Uterus (tissue), 4 donors: ENCODE measurements around the gene SAMD4A. TPM values are rescaled to one million over a fixed set of nuclear protein-coding genes. Genes with fewer than 3 reads are reported as not detected.

ENCODE experiments used
- DNase-seq, 2 donors: peaks; one replicate each; pipeline ENCODE4 v3.0.0-alpha.2; 2019 to 2020
- H3K27ac ChIP-seq, 2 donors: fragments of 200-600 bp; sonication (generic); 1 replicate in 1 of 2; 2 replicates in 1 of 2; pipeline ENCODE4 v1.5.1; 2016 to 2018
- H3K27me3 ChIP-seq, 2 donors: fragments of 200-600 bp; sonication (generic); one replicate each; pipeline ENCODE4 v1.5.1; 2018 to 2019; ENCODE audit warnings: control low read depth in 1 of 2
- H3K36me3 ChIP-seq, 2 donors: fragments of 200-600 bp; sonication (generic); one replicate each; pipeline ENCODE4 v1.5.1; 2019; ENCODE audit warnings: control low read depth in 1 of 2
- H3K4me1 ChIP-seq, 2 donors: fragments of 200-600 bp; sonication (generic); one replicate each; pipeline ENCODE4 v1.5.1; 2018 to 2019; ENCODE audit warnings: control low read depth in 1 of 2
- H3K4me3 ChIP-seq, 2 donors: fragments of 200-600 bp; sonication (generic); 1 replicate in 1 of 2; 2 replicates in 1 of 2; pipeline ENCODE4 v1.5.1; 2018 to 2019; ENCODE audit warnings: mild to moderate bottlenecking in 1 of 2
- H3K9me3 ChIP-seq, 2 donors: fragments of 200-600 bp; sonication (generic); one replicate each; pipeline ENCODE4 v1.5.1; 2019; ENCODE audit warnings: control low read depth in 1 of 2
- POLR2A ChIP-seq, 2 donors: fragments of 450-650 bp; IDR thresholded peaks; one replicate each; pipeline ENCODE4 v1.6.1; 2016; ENCODE audit warnings: antibody characterized with exemption in 2 of 2, mild to moderate bottlenecking in 1 of 2, moderate library complexity in 1 of 2
- intact Hi-C: fragments of 100-400 bp; cut with DNase I; formaldehyde crosslinking; loops from one replicate; pipeline ENCODE4 v1.15.1; 2023; ENCODE audit warnings: low total_unique reads
- total RNA-seq, 4 donors: library from RNA; depleted of rRNA in 3 of 4; stranded (reverse); fragments of >200 nt in 3 of 4; gene quantifications; one replicate each; pipeline versions ENCODE4 v1.1.0 to v1.2.4, GENCODE V29; 2014 to 2023
- TF ChIP-seq, protein P1 (sequence below), 4 experiments: fragments of 200-600 bp in 2 of 4; fragments of 450-650 bp in 2 of 4; sonication (generic) in 2 of 4; IDR thresholded peaks; one replicate each; pipeline ENCODE4 v1.5.1; 2016 to 2019; ENCODE audit warnings: antibody characterized with exemption in 4 of 4, mild to moderate bottlenecking in 2 of 4, moderate library complexity in 1 of 4
- donor health status: DM: yes; HTN: yes; CAD: no.

SAMD4A gene
- total RNA-seq, 4 donors from 2014 or later = 46.9 to 67.8 (median 55.0) TPM

DNA sequence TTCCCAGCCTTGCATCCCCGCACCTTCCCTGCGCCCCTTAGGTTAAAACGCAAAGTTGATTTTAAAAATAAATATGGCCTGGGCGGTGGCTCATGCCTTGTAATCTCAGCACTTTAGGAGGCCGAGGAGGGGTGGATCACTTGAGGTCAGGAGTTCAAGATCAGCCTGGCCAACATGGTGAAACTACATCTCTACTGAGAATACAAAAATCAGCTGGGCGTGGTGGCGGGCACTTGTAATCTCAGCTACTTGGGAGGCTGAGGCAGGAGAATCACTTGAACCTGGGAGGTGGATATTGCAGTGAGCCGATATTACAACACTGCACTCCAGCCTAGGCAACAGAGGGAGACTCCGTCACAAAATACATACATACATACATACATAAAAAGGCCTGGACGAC is 239.7 kb downstream of the SAMD4A start:
- H3K27ac ChIP-seq = no peak overlapping the region
- no peak for TF ChIP-seq POLR2A (IDR thresholded peaks at IDR 0.05)
- TF ChIP-seq, protein P1, sequence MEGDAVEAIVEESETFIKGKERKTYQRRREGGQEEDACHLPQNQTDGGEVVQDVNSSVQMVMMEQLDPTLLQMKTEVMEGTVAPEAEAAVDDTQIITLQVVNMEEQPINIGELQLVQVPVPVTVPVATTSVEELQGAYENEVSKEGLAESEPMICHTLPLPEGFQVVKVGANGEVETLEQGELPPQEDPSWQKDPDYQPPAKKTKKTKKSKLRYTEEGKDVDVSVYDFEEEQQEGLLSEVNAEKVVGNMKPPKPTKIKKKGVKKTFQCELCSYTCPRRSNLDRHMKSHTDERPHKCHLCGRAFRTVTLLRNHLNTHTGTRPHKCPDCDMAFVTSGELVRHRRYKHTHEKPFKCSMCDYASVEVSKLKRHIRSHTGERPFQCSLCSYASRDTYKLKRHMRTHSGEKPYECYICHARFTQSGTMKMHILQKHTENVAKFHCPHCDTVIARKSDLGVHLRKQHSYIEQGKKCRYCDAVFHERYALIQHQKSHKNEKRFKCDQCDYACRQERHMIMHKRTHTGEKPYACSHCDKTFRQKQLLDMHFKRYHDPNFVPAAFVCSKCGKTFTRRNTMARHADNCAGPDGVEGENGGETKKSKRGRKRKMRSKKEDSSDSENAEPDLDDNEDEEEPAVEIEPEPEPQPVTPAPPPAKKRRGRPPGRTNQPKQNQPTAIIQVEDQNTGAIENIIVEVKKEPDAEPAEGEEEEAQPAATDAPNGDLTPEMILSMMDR (IDR thresholded peaks at IDR 0.05) = no peak
- no peak for DNase-seq
- intact Hi-C loops = no loop called here
- no peaks in the 10 kb centered on the region for H3K27me3 ChIP-seq
- H3K4me1 ChIP-seq = peaks cover 0 to 6% of the 10 kb centered on the region in 2 donors
- no peaks in the 10 kb centered on the region for H3K36me3 ChIP-seq
- H3K9me3 ChIP-seq = no peaks in the 10 kb centered on the region
- no peak overlapping the region for H3K4me3 ChIP-seq

DNA sequence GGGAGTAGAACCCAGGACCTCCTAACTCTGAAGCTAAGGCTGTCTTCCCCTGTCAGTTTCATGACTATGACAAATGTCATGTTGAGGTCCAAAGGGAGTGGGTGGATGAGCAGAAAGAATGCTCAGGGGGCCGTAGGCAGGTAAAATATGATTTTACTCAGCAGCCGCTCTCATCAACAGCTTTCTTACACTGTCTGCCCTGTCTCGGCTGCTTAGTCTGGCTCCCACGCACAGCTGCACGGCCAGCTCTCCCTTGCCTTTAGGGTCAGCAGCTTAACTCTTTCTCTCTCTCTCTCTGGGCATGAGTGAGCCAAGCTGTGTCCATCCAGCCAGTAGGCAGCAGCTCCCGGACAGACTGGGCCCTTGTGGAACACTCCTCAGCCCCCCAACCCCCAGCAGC is 240.5 kb downstream of the SAMD4A start:
- intact Hi-C loops = no loop called here
- Histone ChIP-seq H3K9me3 (no peaks in the 10 kb centered on the region), H3K27me3 (no peaks in the 10 kb centered on the region), H3K36me3 (no peaks in the 10 kb centered on the region), H3K27ac (no peak overlapping the region), H3K4me1 (peaks cover 0 to 6% of the 10 kb centered on the region in 2 donors), H3K4me3 (no peak overlapping the region)
- TF ChIP-seq POLR2A (IDR thresholded peaks at IDR 0.05) = no peak
- TF ChIP-seq, protein P1 (IDR thresholded peaks at IDR 0.05) = no peak
- DNase-seq = no peak

DNA sequence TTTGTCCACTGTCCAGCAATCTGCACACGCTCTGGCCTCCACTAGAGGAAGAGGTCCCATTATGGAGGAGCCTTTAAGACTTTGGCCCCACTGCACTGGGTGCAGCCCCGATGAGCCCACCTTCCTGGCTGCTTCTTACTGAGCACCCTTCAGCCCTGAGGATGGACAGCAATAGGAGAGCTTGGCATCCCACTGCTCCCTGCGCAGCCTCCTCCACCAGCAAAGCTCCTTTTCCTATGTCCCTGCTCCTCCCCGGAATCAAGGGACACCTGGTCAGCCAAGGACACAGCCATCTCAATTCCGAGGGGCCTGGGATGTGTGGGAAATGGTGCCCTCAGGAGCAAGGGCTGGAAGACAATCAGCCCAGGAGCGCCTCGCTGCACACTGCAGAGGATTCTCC is 241.0 kb downstream of the SAMD4A start:
- TF ChIP-seq POLR2A (IDR thresholded peaks at IDR 0.05) = no peak
- TF ChIP-seq, protein P1 (IDR thresholded peaks at IDR 0.05) = no peak
- H3K9me3 ChIP-seq = no peaks in the 10 kb centered on the region
- no peaks in the 10 kb centered on the region for H3K36me3 ChIP-seq
- DNase-seq = no peak
- no peak overlapping the region for H3K4me3 ChIP-seq
- intact Hi-C loops = no loop called here
- no peaks in the 10 kb centered on the region for H3K27me3 ChIP-seq
- peaks cover 0 to 6% of the 10 kb centered on the region in 2 donors for H3K4me1 ChIP-seq
- no peak overlapping the region for H3K27ac ChIP-seq

DNA sequence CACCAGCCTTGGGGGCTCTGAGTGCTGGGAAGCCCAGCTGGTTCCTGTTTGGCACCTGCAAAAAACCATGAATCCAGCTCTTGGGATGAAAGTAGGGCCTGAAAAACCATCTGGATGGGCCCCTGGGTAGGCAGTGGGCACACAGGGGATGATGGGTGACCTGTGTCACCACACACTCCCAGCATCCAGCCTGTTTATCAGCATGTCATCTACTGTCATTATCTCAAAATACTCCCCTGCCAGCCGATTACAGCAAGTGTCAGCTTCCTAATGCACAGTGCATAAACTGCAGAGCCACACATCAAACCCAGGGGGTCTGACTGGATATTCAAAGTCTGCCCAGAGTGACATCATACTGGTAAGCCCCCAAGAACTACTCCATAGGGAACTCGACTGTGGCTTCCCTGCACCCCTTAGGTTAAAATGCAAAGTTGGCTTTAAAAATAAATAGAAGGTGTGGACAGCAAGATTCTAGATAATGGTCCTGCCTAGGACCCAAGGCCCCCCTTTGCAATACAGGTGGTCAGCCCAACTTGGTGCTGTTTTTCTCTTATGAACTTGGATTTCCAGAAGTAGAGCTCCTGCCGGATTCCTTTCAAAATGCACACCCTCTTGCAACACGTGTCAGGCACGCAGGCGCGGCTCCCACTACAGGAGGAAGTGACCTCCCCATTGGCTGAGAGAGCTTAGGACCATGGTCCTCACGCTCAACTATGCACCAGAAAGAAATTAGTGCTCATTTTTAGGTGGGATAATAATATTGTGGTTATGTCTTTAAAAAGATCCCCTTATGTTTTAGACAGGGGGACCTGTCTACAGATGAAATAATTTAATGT is 241.6 kb downstream of the SAMD4A start:
- Histone ChIP-seq H3K27me3 (no peaks in the 10 kb centered on the region), H3K9me3 (no peaks in the 10 kb centered on the region), H3K4me3 (no peak overlapping the region), H3K27ac (no peak overlapping the region), H3K36me3 (no peaks in the 10 kb centered on the region), H3K4me1 (peaks cover 0 to 6% of the 10 kb centered on the region in 2 donors)
- TF ChIP-seq POLR2A (IDR thresholded peaks at IDR 0.05) = no peak
- TF ChIP-seq, protein P1 (IDR thresholded peaks at IDR 0.05) = no peak
- intact Hi-C loops = no loop called here
- DNase-seq = no peak

DNA sequence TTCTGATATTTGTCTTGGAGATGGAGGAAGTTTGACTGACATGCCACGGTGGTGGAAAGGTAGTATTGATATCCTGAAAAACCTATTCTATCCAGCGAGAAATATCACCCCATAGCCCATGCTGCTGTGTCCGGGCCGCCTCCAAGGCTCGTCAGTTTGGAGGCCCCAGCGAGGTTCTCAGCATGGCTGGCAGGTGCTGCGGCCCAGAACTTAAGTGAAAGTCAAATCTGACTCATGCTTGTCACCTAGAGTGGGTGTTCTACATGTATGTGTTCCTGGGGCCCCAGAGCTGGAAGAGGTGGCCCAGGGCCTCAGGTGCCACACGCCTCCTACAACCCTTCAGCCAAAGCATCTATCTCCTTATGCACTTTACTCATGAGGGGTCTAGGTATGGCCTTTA is 242.8 kb downstream of the SAMD4A start:
- Histone ChIP-seq H3K36me3 (no peaks in the 10 kb centered on the region), H3K27me3 (no peaks in the 10 kb centered on the region), H3K27ac (no peak overlapping the region), H3K4me3 (no peak overlapping the region), H3K9me3 (no peaks in the 10 kb centered on the region), H3K4me1 (peaks cover 0 to 6% of the 10 kb centered on the region in 2 donors)
- intact Hi-C loops = no loop called here
- no peak for DNase-seq
- no peak for TF ChIP-seq POLR2A (IDR thresholded peaks at IDR 0.05)
- TF ChIP-seq, protein P1 (IDR thresholded peaks at IDR 0.05) = no peak
